VCaP (cell line): Measurements from ENCODE around the gene FADS6.

Source experiments
- H3K27ac ChIP-seq: fragments of 450-650 bp; 2 replicates; pipeline ENCODE4 v1.5.1; 2017
- TF ChIP-seq, protein P1 (sequence below): fragments of 450-650 bp; conservative IDR thresholded peaks from 2 replicates; pipeline ENCODE4 v1.5.1; 2017; ENCODE audit warnings: mild to moderate bottlenecking, moderate library complexity

Gene FADS6

DNA sequence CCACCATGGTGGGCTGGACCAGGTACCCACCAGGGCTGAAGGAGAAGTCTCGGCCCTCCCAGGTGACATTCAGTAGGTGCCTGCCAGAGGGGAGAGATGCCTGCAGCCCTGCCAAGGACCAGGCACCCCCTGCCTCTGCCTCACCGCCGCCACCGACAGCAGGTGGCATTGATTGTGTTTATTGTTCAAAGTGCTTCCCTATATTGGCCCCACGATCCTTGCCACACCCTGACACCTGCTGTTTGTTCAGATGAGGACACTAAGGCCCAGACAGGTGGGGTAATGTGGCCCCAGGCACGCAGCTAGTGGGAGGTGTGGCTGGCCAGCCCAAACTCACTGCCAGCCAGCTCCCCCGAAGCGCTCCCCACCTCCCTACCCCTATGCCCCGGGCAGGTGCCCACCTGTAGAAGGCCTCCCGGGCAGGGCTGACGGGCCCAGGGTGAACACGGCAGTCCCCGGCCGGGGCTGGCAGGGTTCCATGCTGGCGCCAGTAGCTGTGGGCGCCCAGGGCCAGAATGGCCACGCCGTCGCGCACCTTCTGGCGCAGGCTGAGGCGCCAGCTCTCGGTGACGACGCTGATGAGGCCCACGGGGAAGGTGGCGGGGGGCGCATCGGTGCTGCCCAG is 41.7 kb downstream of the FADS6 start:
- TF ChIP-seq, protein P1, sequence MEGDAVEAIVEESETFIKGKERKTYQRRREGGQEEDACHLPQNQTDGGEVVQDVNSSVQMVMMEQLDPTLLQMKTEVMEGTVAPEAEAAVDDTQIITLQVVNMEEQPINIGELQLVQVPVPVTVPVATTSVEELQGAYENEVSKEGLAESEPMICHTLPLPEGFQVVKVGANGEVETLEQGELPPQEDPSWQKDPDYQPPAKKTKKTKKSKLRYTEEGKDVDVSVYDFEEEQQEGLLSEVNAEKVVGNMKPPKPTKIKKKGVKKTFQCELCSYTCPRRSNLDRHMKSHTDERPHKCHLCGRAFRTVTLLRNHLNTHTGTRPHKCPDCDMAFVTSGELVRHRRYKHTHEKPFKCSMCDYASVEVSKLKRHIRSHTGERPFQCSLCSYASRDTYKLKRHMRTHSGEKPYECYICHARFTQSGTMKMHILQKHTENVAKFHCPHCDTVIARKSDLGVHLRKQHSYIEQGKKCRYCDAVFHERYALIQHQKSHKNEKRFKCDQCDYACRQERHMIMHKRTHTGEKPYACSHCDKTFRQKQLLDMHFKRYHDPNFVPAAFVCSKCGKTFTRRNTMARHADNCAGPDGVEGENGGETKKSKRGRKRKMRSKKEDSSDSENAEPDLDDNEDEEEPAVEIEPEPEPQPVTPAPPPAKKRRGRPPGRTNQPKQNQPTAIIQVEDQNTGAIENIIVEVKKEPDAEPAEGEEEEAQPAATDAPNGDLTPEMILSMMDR = no peak
- no peak overlapping the region for H3K27ac ChIP-seq

DNA sequence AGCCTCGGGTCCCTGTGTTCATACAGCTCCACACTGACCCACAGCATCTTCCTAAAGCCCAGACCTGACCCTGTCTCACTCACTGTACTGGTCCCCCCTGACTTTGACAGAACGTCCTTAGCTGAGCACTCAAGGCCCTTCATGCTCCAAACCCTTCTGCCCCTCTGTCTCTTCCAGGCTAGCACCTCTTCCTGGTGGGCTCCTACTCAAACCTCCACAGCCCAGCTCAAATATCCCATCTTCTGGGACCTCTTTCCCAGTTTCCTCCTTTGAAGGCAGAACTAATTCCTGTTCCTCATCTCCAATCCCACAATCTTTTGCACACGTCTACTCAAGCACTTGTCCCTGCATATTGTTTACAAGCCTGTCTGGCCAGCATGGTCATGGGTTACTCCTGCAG is 42.5 kb downstream of the FADS6 start:
- TF ChIP-seq, protein P1 = no peak
- H3K27ac ChIP-seq = no peak overlapping the region

DNA sequence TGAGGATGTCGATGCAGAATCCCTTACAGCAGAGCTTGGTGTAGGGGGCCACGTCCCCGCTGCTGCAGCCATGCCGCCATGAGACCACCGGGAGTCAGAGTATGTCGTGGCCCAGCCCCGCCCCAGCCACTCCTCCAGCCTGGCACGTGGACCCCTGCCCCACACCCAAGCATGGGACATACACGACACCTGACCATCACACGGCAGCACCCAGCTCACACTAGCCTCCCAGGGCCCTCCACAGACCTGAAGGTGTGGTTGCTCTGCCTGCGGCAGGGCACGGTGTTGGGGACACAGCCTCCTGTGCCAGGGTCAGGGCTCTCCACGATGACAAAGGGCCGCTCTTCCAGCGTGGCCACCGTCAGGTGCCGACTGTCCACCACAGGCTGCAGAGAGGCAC is 43.1 kb downstream of the FADS6 start:
- TF ChIP-seq, protein P1 = no peak
- H3K27ac ChIP-seq = no peak overlapping the region

DNA sequence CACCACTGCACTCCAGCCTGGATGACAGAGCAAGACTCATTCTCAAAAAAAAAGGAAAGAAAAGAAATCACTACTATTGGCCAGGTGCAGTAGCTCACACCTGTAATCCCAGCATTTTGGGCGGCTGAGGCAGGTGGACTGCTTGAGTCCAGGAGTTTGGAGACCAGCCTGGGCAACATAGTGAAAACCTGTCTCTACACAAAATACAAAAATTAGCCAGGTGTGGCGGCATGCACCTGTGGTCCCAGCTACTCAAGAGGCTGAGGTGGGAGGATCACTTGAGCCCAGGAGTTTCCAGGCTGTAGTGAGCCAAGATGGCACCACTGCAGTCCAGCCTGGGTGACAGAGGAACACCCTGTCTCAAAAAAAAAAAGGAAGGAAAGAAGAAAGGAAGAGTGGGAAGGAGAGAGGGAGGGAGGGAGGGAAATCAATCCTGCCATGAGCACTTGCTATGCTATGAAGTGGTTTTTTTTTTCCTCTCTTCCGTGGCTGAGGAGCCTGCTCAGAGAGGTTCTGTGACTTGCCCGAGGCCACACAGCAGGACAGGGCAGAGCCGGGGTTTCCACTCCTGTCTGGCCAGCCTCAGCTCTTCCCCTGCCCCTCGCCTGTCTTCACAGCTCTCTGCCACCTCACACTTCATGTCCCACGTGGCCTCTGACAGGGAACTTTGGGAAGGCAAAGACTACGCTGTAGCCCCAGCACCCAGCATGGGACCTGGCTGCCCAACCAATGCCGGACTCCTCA is 44.6 kb downstream of the FADS6 start:
- TF ChIP-seq, protein P1 = no peak

DNA sequence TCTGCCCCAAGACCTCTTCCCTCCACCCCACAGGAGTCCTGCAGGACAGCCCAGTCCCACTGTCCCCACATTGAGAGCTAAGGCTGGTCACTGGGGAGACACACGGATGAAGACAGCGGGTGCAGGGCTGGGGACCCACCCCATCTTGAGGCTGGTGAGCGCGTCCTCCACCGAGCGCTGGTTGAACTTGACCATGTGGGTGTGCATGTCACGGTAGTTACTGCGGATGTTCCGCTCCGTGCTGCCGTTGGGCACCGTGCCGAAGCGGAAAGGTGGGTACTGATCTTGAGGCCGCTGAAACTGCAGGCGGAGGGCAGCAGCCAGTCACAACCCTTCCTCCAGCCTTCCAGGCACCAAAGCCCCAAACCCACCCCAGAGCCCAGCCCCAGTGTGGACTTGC is 46.8 kb downstream of the FADS6 start:
- TF ChIP-seq, protein P1 = no peak
- no peak overlapping the region for H3K27ac ChIP-seq

More for the DNA sequence above, 44.6 kb downstream of the FADS6 start:
- H3K27ac ChIP-seq = no peak overlapping the region

DNA sequence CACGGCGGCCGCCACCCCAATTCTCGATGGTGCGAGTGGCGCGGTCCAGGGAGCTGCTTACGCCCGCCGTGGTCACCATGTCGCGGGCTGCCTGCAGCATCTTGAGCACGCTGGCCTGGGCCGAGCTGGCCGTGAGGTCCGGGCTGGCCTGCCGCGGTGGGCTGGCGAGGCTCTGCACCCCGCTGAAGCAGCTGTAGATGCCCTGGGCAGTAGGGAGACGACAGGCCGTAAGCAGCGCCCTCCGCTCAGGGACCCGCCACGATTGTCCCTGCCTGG is 50.1 kb downstream of the FADS6 start:
- TF ChIP-seq, protein P1 = no peak
- H3K27ac ChIP-seq = no peak overlapping the region; the same call in 1 of the 2 replicates

DNA sequence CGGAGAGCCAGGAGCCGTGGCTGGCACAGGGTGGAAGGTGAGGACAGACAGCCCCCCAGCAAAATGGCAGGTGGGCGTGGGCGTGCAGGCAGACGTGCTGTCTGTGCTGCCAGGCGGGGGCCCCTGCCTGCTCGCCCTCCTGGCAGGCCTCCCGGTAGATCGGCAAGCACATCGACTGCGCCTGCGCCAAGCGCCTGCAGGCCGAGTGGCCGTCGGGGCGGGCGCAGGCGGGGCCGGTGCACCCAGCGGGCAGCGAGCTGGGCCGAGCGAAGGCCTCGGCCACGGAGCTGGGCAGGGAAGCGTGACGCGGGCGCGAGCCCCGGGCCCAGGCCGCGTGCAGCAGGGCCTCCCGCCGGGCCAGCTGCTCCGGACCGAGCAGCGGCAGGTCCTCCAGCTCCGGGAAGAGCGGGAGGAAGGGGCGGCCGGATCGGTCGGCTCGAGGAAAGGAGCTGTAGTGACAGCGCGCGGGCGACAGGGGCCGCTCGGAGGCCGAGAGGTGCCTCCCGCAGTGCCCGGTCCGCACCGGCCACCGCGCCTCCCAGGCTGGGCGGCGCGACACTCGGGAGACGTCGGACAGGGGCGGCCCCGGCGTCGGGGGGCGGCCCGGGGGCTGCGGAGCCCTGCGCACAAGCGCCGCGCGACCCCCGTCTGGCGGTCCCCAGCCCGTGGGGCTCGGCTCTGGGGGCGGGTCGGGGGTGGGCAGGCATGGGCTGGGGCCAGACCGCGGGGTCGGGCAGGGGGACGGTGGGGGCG is 50.7 kb downstream of the FADS6 start:
- TF ChIP-seq, protein P1 = peak; percentile 79
- H3K27ac ChIP-seq = peak overlapping the region; percentile 59; the same call in 1 of the 2 replicates
